HK-2 (cell line): Measurements from ENCODE around the gene ADGRL1.

ENCODE experiments used
- DNase-seq: peaks from one replicate; pipeline ENCODE4 v3.0.0-alpha.2; 2018; ENCODE audit not compliant: unreplicated experiment

Gene ADGRL1

GRCh38 chr19:14112051-14112808 is 93.7 kb downstream of the ADGRL1 start:
- DNase-seq: no peak

DNA sequence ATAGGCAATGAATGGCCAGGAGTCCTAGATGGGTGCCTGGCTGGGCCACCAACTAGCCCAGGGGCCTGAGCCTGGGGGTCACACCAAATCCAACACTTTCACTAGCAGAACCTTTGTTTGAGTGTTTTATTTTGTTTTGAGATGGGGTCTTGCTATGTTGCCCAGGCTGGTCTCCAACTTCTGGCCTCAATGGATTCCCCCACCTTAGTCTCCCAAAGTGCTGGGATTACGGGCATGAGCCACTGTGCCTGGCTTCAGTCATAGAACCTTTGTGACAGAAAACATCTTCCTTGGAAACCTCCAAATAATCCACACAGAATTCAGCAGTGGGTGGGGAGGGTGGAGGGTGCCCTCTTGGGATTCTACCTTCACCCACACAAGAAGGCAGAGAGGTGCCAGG is 94.5 kb downstream of the ADGRL1 start:
- DNase-seq: no peak

GRCh38 chr19:14110650-14111049 is 95.3 kb downstream of the ADGRL1 start:
- DNase-seq: no peak

- no peak for DNase-seq
Measured at GRCh38 chr19:14107581-14108461, 98.1 kb downstream of the ADGRL1 start.

- DNase-seq: no peak
Measured at GRCh38 chr19:14106840-14107239, 99.1 kb downstream of the ADGRL1 start.

DNA sequence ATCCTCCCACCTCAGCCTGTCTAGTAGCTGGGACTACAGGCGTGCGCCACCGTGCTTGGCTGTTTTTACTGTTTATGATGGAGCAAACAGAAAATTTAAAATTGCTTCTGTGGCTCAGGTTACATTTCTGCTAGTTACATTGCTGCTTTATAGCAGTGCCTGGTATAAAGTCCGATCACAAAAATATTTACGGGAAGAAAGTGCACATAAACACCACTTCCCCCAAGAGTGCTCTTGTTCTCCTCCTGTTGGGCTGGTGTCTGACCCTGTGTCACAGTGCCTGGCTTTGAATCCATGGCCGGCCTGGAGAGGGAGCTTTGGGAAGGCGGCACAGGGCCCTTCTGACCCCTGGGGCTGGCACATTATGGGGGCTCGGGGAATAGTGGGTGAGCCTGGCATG is 100.3 kb downstream of the ADGRL1 start:
- DNase-seq: no peak

DNA sequence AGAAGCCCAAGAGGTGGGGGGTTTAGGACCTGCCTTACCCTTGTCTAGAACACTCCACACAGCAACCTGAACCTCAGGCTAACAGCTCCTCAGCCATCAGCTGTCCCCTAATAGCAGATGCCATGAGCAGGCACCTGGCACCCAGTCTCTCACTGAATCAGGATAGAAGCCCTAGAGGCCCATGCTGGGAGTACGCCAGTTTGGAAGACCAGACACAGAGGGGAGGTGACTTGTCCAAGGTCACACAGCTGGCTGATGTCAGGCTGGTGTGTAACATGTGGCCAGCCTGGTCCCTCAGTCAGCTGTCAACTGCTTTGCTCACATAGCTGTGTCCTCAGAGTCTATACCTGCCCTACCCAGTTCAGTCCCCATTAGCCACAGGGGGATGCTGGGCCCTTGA is 102.7 kb downstream of the ADGRL1 start:
- DNase-seq: no peak

- no peak for DNase-seq
Measured at GRCh38 chr19:14102756-14103155, 103.2 kb downstream of the ADGRL1 start.

GRCh38 chr19:14102102-14102696 is 103.8 kb downstream of the ADGRL1 start:
- no peak for DNase-seq

- no peak for DNase-seq
Measured at GRCh38 chr19:14101003-14101545, 104.9 kb downstream of the ADGRL1 start.
